Peyer's patch (tissue), 4 donors: Measurements from ENCODE around the gene ACCS. TPM values are rescaled to one million over a fixed set of nuclear protein-coding genes. Genes with fewer than 3 reads are reported as not detected.

Experiments used
- DNase-seq, 3 donors: peaks; one replicate each; pipeline ENCODE4 v3.0.0-alpha.2; 2017 to 2019
- H3K27ac ChIP-seq, 4 donors: fragments of 200-600 bp; sonication (generic); one replicate each; pipeline ENCODE4 v1.5.1; 2016 to 2019
- H3K27me3 ChIP-seq, 2 donors: fragments of 200-600 bp; sonication (generic); one replicate each; pipeline ENCODE4 v1.5.1; 2019
- H3K36me3 ChIP-seq, 3 donors: fragments of 200-600 bp; sonication (generic); one replicate each; pipeline ENCODE4 v1.5.1; 2016 to 2019
- H3K4me1 ChIP-seq, 4 donors: fragments of 200-600 bp; sonication (generic); one replicate each; pipeline ENCODE4 v1.5.1; 2016 to 2019
- H3K4me3 ChIP-seq, 4 donors: fragments of 200-600 bp; sonication (generic); 1 replicate in 3 of 4; 2 replicates in 1 of 4; pipeline ENCODE4 v1.5.1; 2016 to 2019; ENCODE audit warnings: mild to moderate bottlenecking in 1 of 4
- H3K9me3 ChIP-seq, 4 donors: fragments of 200-600 bp; sonication (generic); one replicate each; pipeline ENCODE4 v1.5.1; 2016 to 2019; ENCODE audit warnings: mild to moderate bottlenecking in 1 of 4
- POLR2A ChIP-seq, 2 donors: fragments of 450-650 bp; IDR thresholded peaks; one replicate each; pipeline ENCODE4 v1.5.1; 2017; ENCODE audit warnings: antibody characterized with exemption in 2 of 2, mild to moderate bottlenecking in 2 of 2, moderate library complexity in 2 of 2
- total RNA-seq, 4 donors: library from RNA; depleted of rRNA; stranded (reverse); fragments of >200 nt; gene quantifications; one replicate each; pipeline ENCODE4 v1.1.0, GENCODE V29; 2016
- TF ChIP-seq, protein P1 (sequence below), 6 experiments: fragments of 450-650 bp in 4 of 6; fragments of 200-600 bp in 2 of 6; sonication (generic) in 1 of 6; IDR thresholded peaks; one replicate each; pipeline ENCODE4 v1.5.1; 2017 to 2019; ENCODE audit warnings: antibody characterized with exemption in 6 of 6, mild to moderate bottlenecking in 3 of 6, moderate library complexity in 1 of 6

The ACCS gene
- total RNA-seq, 4 donors from 2014 or later, result 31.5 to 70.7 (median 46.3) TPM

DNA sequence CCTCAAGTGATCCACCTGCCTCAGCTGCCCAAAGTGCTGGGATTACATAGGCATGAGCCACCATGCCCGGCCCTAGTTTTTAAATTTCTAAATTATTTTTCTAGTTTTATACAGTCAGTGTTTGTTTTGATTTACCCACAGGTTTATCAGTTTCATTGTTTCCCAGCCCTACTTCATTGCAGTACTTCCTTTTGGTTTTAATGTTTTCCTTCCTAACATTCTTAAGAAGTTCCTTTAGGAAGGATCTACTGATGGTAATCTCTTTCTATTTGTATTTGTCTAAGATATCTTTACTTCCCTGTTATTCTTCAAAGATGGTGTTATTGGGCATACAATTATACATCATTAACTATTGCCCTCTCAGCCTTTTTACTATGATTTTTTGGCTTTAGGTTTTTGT, 24.5 kb downstream of the ACCS start:
- H3K36me3 ChIP-seq, result no peaks in the 10 kb centered on the region
- DNase-seq, result no peak
- no peak overlapping the region for H3K27ac ChIP-seq
- TF ChIP-seq, protein P1, sequence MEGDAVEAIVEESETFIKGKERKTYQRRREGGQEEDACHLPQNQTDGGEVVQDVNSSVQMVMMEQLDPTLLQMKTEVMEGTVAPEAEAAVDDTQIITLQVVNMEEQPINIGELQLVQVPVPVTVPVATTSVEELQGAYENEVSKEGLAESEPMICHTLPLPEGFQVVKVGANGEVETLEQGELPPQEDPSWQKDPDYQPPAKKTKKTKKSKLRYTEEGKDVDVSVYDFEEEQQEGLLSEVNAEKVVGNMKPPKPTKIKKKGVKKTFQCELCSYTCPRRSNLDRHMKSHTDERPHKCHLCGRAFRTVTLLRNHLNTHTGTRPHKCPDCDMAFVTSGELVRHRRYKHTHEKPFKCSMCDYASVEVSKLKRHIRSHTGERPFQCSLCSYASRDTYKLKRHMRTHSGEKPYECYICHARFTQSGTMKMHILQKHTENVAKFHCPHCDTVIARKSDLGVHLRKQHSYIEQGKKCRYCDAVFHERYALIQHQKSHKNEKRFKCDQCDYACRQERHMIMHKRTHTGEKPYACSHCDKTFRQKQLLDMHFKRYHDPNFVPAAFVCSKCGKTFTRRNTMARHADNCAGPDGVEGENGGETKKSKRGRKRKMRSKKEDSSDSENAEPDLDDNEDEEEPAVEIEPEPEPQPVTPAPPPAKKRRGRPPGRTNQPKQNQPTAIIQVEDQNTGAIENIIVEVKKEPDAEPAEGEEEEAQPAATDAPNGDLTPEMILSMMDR (IDR thresholded peaks at IDR 0.05), result no peak
- no peak for TF ChIP-seq POLR2A (IDR thresholded peaks at IDR 0.05)
- H3K4me1 ChIP-seq, result peaks cover 0 to 10% (median 2%) of the 10 kb centered on the region in 4 donors
- no peak overlapping the region for H3K4me3 ChIP-seq
- H3K9me3 ChIP-seq, result no peaks in the 10 kb centered on the region
- no peaks in the 10 kb centered on the region for H3K27me3 ChIP-seq

DNA sequence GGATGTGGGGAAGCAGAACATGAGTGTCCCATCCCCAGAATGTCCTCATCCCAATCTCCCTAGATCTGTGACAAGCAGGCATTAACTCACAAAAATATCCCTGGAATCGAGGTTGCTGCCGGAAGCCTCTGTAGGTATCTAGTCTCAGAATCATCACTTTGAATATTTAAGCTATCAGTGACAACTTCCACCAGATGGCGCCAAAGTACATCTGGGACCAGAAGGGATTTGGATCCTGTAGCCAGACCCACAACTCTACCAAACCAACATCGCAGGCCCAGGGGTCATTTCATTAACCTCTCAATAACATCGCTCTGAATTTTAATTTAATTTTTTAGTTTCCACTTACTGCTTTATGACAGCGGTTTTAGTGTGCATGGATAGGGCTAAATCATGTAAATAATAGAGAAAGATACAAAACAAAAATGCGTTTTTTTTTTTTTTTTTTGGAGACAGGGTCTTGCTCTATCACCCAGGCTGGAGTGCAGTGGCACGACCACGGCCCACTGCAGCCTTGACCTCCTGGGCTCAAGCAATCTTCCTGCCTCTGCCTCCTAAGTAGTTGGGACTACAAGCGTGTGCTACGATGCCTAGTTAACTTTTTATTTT, 28.3 kb downstream of the ACCS start:
- no peak for TF ChIP-seq POLR2A (IDR thresholded peaks at IDR 0.05)
- TF ChIP-seq, protein P1 (IDR thresholded peaks at IDR 0.05), result peak; percentile 43 to 83 (median 72)
- Histone ChIP-seq H3K27me3 (no peaks in the 10 kb centered on the region), H3K4me1 (peaks cover 0 to 23% (median 2%) of the 10 kb centered on the region in 4 donors), H3K9me3 (no peaks in the 10 kb centered on the region), H3K4me3 (no peak overlapping the region), H3K36me3 (peaks cover 0 to 2% (median 0%) of the 10 kb centered on the region in 3 donors), H3K27ac (no peak overlapping the region)
- DNase-seq, result peak in 2 of 3 donors; percentile 87 to 96

DNA sequence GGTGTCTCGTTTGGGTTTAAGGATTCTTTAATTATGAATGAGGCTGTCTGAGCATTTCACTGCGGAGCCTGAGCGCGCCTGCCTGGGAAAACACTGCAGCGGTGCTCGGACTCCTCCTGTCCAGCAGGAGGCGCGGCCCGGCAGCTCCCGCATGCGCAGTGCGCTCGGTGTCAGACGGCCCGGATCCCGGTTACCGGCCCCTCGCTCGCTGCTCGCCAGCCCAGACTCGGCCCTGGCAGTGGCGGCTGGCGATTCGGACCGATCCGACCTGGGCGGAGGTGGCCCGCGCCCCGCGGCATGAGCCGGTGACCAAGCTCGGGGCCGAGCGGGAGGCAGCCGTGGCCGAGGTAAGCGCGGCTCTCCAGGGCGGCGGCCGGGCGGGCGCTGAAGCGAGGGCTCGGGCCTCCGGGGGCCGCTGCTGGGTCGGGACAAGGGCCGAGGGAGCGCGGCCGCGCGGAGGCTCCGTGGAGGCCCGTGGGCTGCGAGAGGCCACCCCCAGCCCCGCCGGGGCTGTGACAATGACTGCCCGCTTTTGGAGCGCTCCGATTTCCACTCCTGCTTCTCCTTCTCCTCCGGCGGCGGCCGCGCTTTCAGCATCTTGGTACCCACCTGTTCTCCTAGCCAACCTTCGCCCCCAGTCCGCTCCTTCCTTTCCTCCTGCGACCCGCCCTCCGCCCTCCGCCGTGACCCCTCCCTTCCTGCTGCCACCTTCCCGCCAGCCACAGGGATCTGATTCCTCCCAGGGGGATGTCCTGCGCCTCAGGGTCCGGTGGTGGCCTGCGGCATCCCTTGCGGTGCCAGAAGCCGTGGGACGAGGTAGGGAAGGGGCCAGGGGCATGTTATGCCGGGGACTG, 29.7 kb downstream of the ACCS start, which contains the start of gene EXT2:
TSS of gene EXT2 (plus strand) at position 173 of the 854 bp plus-strand sequence. CDS start 12,035 bp downstream, outside the sequence.
- Histone ChIP-seq H3K27me3 (no peaks in the 10 kb centered on the region), H3K4me3 (peak within 1 kb of the TSS; percentile 62 to 96 (median 85)), H3K4me1 (peaks cover 0 to 23% (median 2%) of the 10 kb centered on the region in 4 donors), H3K27ac (peak within 1 kb of the TSS; percentile 73 to 94 (median 80)), H3K36me3 (peaks cover 0 to 8% (median 0%) of the 10 kb centered on the region in 3 donors), H3K9me3 (no peaks in the 10 kb centered on the region)
- peak; percentile 83 to 95 (median 92) for DNase-seq
- TF ChIP-seq POLR2A (IDR thresholded peaks at IDR 0.05), result peak; percentile 66 to 72
- TF ChIP-seq, protein P1 (IDR thresholded peaks at IDR 0.05), result peak; percentile 79 to 91 (median 88)

DNA sequence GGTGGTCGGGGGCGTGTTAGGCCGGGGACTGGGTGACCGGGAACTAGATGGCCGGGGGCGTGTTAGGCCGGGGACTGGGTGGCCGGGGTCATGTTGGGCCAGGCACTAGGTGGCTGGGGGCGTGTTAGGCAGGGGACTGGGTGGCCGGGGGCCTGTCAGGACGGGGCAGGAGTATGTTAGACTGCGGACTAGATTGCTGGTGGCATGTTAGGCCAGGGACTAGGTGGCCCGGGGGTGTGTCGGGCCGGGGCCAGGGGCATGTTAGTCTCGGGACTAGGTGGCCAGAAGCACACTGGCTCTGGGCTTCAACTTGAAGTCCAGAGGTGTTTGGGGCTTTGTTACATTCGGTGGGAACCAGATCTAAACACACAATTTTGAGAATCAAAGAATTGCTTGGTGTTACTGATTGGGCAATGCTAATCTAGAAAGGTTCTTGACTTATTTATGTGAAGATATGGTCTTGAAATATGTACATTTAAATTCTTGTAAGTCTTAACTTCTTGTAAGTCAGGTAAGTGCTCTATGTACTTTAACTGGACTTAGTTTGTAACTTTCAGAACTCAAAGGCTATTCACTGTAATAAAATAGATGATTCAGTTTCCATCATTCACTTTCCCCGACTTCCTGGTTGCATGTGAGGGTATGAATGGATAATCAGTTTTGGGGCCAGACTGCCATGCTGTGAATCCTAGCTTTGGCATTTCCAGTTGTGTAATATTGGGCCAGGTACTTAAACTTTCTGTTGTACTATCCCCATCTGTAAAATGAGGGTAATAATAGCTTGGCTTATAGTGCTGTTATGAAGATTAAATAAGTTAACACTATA, 30.5 kb downstream of the ACCS start:
- peaks cover 0 to 23% (median 2%) of the 10 kb centered on the region in 4 donors for H3K4me1 ChIP-seq
- H3K27ac ChIP-seq, result peak overlapping the region; percentile 73 to 94 (median 80)
- H3K36me3 ChIP-seq, result peaks cover 0 to 8% (median 0%) of the 10 kb centered on the region in 3 donors
- TF ChIP-seq, protein P1 (IDR thresholded peaks at IDR 0.05), result no peak
- TF ChIP-seq POLR2A (IDR thresholded peaks at IDR 0.05), result peak in 1 of 2 donors; percentile 27
- no peaks in the 10 kb centered on the region for H3K9me3 ChIP-seq
- no peak for DNase-seq
- H3K4me3 ChIP-seq, result peak overlapping the region; percentile 62 to 96 (median 85)
- H3K27me3 ChIP-seq, result no peaks in the 10 kb centered on the region

DNA sequence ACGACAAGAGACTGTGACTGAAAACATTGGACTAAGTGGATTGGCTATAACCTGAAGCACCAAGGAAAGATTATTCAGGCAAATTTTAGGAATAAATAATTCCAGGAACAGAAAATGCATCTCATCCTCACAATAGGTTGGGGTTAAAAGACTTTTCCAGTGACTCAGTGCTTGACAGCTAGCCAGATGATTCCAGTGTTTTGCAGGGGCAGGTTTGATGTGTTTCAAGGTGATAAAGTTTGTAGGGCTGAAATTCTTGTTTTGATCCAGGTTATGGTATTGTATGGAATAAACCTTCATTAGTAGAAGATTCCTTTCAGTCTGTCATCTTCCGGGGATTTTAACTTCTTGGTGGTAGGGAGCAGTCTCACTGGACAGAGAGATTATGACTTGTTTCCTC, 31.8 kb downstream of the ACCS start:
- H3K9me3 ChIP-seq, result no peaks in the 10 kb centered on the region
- DNase-seq, result no peak
- H3K27ac ChIP-seq, result no peak overlapping the region
- TF ChIP-seq, protein P1 (IDR thresholded peaks at IDR 0.05), result no peak
- TF ChIP-seq POLR2A (IDR thresholded peaks at IDR 0.05), result no peak
- no peak overlapping the region for H3K4me3 ChIP-seq
- no peaks in the 10 kb centered on the region for H3K27me3 ChIP-seq
- peaks cover 0 to 8% (median 0%) of the 10 kb centered on the region in 3 donors for H3K36me3 ChIP-seq
- H3K4me1 ChIP-seq, result peaks cover 0 to 23% (median 2%) of the 10 kb centered on the region in 4 donors
